ENCODE measurements around the gene CACNA1F. TPM values are rescaled to one million over a fixed set of nuclear protein-coding genes. Genes with fewer than 3 reads are reported as not detected.

The CACNA1F gene
- total RNA-seq, 2 experiments from 2014 or later, result not detected

GRCh38 chrX:49269010-49269766 is 36.0 kb upstream of the CACNA1F start:
- Histone ChIP-seq H3K9me3 (ENCODE audit: low read length) (no peaks in the 10 kb centered on the region), H4K20me1 (ENCODE audit: insufficient read depth, low read length) (no peaks in the 10 kb centered on the region), H3K4me1 (ENCODE audit: insufficient read depth, low read length, poor library complexity, severe bottlenecking) (peaks cover 32% of the 10 kb centered on the region), H3K27ac (ENCODE audit: low read depth, low read length, poor library complexity, severe bottlenecking) (peak overlapping the region; percentile 69), H3K9me2 (ENCODE audit: insufficient read depth, low read length) (no peaks in the 10 kb centered on the region), H3K4me2 (ENCODE audit: low read length) (peak overlapping the region; percentile 73), H3K36me3 (ENCODE audit: insufficient read depth, low read length) (peaks cover 8% of the 10 kb centered on the region; the same call in 1 of the 2 replicates), H3K4me3 (ENCODE audit: low read depth, low read length, poor library complexity, severe bottlenecking) (peak overlapping the region; percentile 91), H3K79me2 (ENCODE audit: insufficient read depth, low read depth, low read length) (peaks cover 27% of the 10 kb centered on the region), H2AFZ (ENCODE audit: low read length) (peak overlapping the region; percentile 80; the same call in 1 of the 2 replicates)
- peak; percentile 96 for DNase-seq (ENCODE audit: low spot score)
- ChIA-PET CTCF (ENCODE audit: unreplicated experiment) (interaction anchor here (0.7 kb wide), 1 partner anchor 653 kb away, joined by 3 read pairs; the partner anchor contains the start of gene CLCN5), POLR2A (interaction anchor here (0.5 to 1.4 kb wide), 10 partner anchors 12 to 727 kb away, joined by 3 to 11 read pairs (median 4); partner anchors contain the start of gene CCDC22)
- TF ChIP-seq EZH2phosphoT487 (IDR thresholded peaks at IDR 0.05; ENCODE audit: borderline replicate concordance, low read depth, low read length) (no peak), CTCF (conservative IDR thresholded peaks at IDR 0.05; ENCODE audit: low read length) (no peak)
- BruUV-seq (replicated peaks), result no TSS peak
- intact Hi-C loops (cut with micrococcal nuclease; ENCODE audit: unreplicated experiment), result loop anchor here (5.0 to 10.0 kb wide), 2 partner anchors 77 to 144 kb away; partner anchors contain the start of gene GPKOW

GRCh38 chrX:49268702-49269009 is 35.5 kb upstream of the CACNA1F start:
- intact Hi-C loops (cut with micrococcal nuclease; ENCODE audit: unreplicated experiment), result loop anchor here (5.0 to 10.0 kb wide), 2 partner anchors 76 to 144 kb away; partner anchors contain the start of gene GPKOW

More at GRCh38 chrX:49268702-49269009, 35.5 kb upstream of the CACNA1F start:
- H4K20me1 ChIP-seq (ENCODE audit: insufficient read depth, low read length), result no peaks in the 10 kb centered on the region
- H3K4me1 ChIP-seq (ENCODE audit: insufficient read depth, low read length, poor library complexity, severe bottlenecking), result peaks cover 32% of the 10 kb centered on the region
- H3K9me3 ChIP-seq (ENCODE audit: low read length), result no peaks in the 10 kb centered on the region
- TF ChIP-seq EZH2phosphoT487 (IDR thresholded peaks at IDR 0.05; ENCODE audit: borderline replicate concordance, low read depth, low read length), result no peak
- no peak for TF ChIP-seq CTCF (conservative IDR thresholded peaks at IDR 0.05; ENCODE audit: low read length)
- no peak for DNase-seq (ENCODE audit: low spot score)
- CTCF ChIA-PET (ENCODE audit: unreplicated experiment), result interaction anchor here (0.7 kb wide), 1 partner anchor 654 kb away, joined by 3 read pairs; the partner anchor contains the start of gene CLCN5
- peak overlapping the region; percentile 91 for H3K4me3 ChIP-seq (ENCODE audit: low read depth, low read length, poor library complexity, severe bottlenecking)
- H3K9me2 ChIP-seq (ENCODE audit: insufficient read depth, low read length), result no peaks in the 10 kb centered on the region
- BruUV-seq (replicated peaks), result TSS peak; percentile 96
- peak overlapping the region; percentile 73 for H3K4me2 ChIP-seq (ENCODE audit: low read length)
- POLR2A ChIA-PET, result interaction anchor here (0.5 to 1.4 kb wide), 10 partner anchors 12 to 727 kb away, joined by 3 to 11 read pairs (median 4); partner anchors contain the start of gene CCDC22
- peak overlapping the region; percentile 50 for H3K27ac ChIP-seq (ENCODE audit: low read depth, low read length, poor library complexity, severe bottlenecking)
- peaks cover 27% of the 10 kb centered on the region for H3K79me2 ChIP-seq (ENCODE audit: insufficient read depth, low read depth, low read length)
- H3K36me3 ChIP-seq (ENCODE audit: insufficient read depth, low read length), result peaks cover 7% of the 10 kb centered on the region; the same call in 1 of the 2 replicates
- peak overlapping the region; percentile 77; the same call in 1 of the 2 replicates for H2AFZ ChIP-seq (ENCODE audit: low read length)

Data from OCI-LY7 (cell line).